GM18858 (cell line): Measurements from ENCODE around the gene SLC1A7.

Experiments used
- ATAC-seq: cut with Tn5 transposase; IDR thresholded peaks from one replicate; pipeline ENCODE4 v1.9.1; 2021; ENCODE audit not compliant: unreplicated experiment

Gene SLC1A7

DNA sequence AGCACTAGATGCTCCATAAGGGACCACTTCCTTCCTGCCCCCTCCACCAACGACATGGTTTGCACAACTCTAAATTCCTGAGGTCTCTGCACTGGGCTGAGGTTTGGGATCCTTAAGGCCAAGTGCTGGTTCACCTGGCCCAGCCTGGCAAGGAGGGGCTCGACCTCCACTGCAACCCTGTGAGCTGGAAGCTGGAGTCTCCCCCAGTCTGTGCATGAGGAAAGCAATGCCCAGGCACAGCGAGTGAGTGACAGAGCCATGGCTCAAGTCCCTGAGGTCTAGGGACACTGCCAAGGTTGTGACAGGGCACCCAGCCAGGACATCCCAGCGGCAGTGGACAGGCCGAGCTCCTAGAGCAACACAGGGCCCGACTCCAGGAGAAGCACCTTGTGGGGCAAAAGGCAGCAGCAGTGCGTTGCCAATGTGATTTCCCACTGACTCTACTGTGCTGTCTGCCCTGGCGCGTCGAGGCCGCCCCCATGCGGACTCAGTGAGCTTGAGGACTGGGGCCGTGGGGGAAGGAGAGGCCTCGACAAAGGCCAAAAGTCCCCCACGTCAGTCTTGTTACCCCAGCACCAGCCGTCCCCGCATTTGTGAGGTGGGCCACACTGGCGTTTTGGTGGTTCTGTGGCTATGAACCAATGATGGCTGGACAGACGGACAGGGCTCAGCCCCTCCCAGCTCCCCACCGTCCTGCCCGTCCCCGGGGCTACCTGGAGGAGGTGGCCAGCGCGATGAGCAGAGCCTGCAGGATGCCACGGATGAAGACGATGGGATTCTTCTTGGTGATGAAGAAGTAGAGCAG lies 50.4 kb downstream of the SLC1A7 start:
- ATAC-seq: no peak

DNA sequence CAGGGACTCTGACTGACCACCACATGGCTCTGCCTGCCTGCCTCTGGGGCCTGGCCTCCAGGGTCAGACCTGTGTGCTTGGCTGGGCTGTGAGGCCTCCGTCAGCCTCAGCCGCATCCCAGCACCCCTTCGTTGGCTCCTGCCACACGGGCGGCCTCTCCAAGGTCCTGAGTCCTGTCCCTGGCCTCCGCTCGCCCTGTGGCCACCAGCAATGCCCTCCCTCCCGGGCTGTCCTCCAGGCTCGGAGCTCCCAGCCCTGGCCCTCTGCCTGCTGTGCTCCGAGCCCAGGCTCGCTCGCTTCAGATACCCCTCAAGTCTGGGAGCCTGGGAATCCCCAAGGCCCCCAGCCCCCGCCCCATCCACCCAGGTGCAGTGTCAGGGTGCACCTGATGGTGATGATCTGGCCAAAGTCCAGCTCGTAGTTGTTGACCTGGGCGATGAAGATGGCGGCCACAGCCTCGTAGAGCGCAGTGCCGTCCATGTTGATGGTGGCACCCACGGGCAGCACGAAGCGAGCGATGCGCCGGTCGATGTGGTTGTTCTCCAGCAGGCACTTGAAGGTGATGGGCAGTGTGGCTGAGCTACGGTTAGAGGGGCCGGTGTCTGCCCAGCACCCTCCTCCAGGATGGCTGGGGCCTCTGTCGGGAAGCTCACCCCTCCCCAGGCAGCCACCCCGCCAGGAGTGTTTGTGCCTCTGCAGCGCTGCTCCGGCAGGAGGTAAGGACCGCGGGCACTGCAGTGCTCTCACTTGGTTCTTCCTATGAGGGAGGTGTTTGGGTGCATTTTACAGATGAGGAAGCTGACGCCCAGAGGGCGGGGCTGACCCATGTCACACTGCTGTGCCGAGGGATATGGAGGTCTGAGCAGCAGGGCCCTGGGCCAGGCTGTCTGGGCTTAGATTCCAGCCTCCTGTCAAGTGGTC lies 52.0 kb downstream of the SLC1A7 start:
- no peak for ATAC-seq

DNA sequence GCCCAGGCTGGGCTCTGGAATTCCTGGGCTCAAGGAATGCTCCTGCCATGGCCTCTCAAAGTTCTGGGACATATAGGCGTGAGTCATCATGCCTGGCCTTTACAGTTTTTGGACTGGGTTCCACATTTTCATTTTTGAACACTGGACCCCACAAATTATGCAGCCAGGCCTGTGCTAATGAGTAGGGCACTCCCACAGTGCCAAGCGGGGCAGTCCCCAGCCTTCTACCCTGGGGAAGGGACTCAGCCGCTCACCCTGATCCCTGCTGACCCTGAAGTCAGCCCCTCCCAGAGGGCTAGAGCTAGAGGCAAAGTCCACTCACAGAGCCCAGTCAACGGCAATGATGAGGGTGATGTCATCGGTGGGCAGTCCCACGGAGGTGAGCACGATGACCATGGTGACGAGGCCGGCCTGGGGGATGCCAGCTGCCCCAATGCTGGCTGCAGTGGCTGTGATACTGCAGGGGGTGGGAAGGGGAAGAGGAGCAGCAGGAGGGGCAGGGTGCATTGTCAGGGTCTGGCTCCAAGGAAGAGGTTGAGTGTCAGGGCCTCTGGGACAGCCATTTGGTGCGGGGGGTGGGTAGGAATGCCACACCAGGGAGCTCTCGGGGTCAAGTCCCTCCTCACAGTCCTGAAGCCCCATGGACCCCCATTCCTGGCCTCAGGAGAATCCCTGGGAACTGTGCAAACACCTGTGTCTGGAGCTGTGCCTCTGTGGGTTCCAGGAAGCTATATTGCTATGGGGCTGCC lies 52.8 kb downstream of the SLC1A7 start:
- no peak for ATAC-seq

DNA sequence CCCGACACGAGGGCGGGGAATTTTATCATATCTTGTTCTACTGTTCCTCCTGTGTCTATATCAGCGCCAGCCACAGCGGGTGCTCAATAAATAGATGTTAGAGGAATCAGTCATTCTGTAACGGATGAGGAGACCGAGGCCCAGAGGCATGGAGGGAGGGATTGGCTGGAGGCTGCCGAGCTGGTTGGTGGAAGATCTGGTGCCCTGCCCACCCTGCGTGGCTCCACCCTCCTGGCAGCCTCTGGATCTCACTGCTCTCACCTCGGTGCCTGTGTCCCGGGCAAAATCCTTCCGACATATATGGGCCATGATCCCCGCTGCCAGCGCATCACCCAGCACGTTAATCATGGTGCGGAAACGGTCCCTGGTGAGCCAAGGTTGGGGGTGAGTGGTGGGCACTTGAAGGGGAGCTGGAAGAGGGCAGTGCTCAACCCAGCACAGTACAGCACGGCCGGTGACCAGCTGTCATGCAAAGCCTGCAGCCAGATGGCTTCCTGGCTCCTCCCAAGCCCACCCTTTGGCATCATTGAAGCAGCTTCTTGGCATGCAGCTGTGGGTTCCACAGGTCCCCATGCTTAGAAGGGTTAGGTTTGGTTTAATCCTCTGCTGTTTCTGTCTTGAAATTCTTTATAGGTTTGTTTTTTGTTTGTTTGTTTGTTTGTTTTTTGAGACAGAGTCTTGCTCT lies 53.7 kb downstream of the SLC1A7 start:
- ATAC-seq: no peak

DNA sequence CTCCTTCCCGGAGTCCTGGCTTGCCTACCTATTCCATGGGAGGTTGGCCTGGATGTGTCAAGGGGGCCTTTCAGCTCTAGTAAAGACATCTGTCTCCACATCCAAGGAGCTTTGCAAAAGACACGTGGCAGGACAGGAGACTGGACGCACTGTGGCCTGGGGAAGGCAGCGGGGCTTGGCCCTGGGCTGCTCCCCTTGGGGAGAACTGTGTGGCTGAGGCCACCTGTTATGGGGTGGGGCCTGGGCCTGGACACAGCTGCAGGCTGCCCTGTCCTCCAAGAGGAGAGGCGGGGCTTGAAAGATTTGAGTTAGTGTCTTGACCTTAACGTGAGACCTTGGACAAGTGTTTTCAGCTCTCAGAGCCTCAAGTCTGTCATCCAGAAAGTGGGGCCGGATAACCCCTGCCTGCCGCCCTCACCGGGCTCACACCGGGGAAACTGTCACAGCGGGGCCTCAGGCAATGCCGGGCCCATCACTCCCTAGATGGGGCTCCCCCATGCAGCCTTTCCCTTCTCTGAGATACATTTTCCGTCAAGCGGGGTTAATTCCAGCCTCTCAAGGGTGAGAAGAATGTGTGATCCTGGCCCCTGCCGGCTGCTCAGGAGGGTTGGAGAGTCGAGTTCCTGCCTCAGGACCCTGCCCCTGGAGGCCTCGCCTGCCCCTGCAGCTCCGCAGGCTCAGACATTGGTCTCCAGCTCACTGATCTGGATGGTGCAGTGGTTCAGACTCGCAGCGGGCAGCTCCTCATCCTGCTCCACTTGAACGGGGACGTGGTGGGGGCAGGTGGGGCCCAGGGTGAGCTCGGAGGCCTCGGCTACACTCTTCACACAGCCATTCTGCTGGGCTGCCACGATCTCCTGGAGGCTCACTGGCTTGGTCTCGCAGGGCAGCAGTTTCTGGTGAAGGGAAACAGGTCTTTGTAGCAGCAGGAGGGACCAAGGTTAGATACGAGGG lies 54.8 kb downstream of the SLC1A7 start:
- ATAC-seq: no peak

DNA sequence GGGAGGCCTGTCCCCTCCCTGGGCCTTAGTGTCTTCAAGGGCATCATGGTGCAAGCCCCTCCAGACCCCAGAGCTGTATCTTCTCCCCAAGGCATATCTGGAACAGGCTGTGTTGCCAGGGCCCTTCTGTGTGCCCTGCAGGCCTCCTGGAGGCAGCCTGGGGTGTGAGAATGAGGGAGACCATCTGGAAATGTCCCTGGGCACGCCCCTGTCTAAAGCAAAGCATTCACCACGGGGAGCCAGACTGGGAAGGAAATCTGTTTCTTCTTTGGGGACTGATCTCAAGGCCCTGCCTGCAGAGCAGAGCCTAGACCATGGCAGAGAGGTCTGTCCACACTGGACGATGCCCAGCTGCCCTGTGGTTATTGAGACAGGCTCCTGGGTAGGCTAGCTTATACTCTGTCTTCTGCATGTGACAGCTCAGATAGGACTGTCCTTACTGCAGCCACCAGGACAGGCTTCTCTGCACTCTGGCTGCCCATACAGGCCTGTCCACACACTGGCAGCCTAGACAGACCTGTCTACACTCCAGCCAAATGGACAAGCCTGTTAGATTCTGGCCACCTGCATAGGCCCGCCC lies 55.9 kb downstream of the SLC1A7 start:
- no peak for ATAC-seq

DNA sequence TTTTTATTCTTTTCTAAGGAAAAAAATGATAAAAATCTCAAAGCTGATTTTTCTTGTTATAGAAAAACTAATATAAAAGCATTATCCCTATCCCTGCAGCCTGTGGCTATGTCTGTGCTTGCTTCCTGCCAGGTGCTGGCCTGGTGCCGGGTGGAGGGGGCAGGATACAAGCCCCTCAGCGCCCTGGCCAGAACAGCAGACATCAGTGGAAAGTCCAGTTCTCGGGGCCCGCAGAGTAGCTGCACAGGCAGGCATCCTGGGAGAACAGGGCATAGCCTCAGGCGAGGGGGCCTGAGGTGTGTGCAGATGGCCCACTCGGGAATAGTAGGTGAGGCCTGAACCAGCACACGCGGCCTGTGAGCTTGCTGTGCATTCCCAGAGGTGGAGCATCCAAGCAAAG lies 57.0 kb downstream of the SLC1A7 start:
- no peak for ATAC-seq

DNA sequence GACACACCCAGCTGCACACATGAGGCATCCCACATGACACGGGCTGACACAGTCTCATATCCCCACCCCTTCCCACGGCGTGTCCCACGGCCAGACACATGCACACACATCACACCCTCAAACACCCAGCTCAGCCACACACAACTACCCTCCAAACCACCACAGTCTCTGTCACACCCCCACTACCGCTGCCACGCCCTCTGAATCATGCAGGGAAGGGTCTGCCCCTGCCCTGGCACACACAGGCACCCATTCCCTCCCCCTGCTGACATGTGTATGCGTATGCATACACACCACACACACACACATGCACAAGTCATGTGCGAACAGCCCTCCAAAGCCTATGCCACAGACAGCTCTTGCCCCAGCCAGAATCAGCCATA lies 57.9 kb downstream of the SLC1A7 start:
- ATAC-seq: no peak

DNA sequence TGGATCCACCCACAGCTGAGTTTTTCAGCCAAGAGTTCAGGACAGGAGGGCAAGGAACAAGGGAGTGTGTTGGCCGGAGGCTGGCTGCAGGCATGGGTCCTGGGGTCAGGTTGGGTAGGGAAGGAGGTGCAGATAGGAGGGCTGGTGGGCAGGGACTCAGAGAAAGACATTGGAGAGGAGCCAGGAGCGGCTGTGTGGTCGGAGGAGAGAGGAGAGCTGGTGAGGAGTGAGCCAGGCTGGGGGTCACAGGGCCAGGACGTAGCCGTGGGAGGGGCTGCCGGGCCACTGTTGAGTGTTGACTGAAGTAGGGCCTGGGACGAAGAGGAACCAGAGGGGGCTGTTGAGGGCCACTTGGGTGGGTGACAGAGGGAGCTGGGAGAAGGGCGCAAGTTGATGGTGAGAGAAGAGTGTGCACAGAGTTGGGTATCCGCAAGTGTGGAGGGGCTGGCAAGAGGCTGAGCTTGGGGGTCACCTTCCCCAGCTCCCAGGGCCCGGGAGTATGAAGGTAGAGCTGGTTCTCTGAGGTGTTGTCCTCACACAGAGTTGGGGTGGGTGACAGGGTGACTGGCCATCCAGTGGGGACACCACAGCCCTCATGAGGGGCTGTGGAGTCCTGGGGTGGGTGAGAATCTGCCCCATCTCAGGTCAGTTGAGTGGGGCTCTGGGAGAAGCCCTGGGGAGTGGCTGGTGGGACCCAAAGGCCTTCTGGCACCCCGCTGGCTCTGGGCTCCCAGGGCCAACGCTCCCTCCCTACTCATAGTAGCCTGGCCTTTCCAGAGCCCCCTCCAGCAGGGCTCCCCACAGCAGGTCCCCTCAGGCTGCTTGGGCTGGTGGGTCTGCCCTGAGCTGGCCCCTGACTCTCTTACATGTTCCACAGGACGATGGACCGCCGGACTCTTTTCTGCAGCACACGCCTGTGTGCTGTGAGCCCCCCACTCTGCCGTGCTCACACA lies 58.5 kb downstream of the SLC1A7 start:
- no peak for ATAC-seq

DNA sequence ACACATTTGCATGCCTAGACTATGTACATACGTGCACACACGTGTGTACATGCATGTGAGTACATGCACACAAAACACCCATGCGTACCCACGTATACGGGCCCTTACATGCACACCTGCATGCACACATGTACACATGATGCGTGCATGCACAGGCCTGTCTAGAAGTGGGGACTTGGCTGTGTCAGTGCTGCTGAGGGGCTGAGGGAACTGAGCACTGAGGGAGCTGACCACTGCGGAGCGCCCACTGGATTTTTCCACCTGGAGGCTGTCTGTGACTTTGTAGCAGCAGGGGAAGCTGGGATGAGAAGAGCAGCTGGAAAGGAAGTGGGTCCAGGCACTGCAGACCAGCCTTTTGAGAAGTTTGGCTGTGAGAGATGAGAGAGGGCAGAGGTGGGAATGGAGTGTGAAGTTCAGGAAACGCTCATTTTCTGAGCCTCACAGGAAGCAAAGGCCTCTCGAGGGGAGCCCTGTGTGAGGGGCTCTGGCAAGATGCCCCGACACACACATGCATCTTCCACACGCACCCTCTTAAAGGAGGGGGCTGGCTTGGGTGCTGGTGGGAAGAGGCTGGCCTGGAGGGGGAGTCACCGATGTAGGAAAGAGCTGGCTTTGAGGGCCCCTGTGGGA lies 59.5 kb downstream of the SLC1A7 start:
- no peak for ATAC-seq

DNA sequence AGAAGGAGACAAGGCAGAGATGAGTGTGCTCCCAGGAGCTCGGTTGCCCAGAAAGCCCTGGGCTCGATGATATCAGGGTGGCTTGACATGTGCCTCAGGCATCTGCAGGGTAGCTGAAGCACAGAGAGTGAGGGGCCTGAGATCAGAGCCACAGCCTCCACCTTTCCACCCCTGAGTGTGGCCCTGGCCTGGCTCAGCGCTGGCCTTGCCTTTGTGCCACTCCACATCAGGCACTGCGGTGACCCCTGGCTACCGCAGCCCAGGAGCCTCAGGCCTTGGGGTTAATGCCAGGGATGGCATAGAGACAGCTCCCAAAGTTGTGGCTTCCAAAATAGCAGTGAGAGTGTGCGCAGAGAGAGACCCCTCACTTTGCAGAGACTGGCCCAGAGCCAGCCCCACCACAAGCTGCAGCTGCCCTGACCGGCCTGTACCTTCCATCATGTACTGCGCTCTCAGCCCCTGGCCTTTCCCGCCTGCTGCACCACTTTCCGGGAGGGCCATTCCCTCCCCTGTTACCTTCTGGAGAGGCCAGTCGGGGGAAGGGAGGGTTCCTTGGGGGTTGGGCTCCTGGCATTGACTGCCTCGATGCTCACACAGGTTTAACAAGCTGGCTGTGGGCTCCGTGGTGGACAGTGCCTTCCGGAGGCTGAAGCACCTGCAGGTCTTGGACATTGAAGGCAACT lies 60.9 kb downstream of the SLC1A7 start:
- ATAC-seq: no peak

DNA sequence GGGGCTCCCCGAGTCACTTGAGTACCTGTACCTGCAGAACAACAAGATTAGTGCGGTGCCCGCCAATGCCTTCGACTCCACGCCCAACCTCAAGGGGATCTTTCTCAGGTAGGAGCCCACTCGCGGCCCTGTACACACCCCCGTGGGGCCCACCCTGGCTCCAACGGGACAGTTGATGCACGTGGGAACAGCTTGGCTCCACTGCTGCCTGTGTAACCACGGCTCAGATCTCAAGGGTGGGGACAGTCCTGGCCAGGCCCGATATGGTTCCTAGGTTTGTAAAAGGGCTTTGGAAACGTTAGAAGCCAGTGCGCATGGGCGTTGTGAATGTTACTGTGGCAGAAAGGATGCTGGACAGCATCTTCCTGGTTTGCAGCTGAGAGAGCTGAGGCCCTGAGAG lies 61.7 kb downstream of the SLC1A7 start:
- no peak for ATAC-seq

DNA sequence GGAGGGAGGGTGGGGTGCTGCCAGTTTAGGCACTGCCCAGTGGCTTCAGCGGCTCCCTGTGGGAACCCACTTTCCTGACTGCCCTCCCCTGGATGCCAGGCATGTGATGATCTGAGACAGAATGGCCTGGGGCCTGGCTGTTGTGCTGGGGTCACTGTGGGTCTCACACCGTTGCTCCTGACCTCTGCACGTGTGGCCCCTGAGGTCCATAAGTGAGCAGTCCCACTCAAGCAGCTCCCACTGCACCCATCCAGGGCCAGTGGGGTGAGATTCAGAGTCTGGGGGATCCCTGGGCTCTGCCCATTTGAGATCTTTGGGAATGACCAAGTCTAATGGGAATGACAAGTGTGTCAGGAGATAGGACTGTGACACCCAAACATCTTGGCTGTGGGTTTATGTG lies 62.4 kb downstream of the SLC1A7 start:
- ATAC-seq: no peak

DNA sequence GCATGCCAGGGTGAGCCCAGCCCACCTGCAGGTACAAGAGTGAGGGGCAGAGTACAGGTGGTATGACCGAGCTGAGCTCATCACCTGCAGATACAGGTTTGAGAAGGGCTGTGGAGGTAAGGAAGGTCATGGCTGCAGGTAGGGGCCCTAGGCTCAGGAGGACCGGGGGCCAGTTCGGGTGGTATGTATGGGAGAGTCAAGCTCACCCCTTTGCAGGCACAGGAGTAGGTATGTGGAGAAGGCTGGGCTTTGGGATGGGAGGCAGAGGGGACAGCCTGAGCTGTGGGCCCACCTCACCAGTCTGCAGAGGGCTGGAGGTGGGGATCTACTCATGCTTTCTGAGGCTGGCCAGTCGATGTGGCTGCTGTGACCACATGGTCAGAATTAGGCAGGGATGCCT lies 63.2 kb downstream of the SLC1A7 start:
- no peak for ATAC-seq

DNA sequence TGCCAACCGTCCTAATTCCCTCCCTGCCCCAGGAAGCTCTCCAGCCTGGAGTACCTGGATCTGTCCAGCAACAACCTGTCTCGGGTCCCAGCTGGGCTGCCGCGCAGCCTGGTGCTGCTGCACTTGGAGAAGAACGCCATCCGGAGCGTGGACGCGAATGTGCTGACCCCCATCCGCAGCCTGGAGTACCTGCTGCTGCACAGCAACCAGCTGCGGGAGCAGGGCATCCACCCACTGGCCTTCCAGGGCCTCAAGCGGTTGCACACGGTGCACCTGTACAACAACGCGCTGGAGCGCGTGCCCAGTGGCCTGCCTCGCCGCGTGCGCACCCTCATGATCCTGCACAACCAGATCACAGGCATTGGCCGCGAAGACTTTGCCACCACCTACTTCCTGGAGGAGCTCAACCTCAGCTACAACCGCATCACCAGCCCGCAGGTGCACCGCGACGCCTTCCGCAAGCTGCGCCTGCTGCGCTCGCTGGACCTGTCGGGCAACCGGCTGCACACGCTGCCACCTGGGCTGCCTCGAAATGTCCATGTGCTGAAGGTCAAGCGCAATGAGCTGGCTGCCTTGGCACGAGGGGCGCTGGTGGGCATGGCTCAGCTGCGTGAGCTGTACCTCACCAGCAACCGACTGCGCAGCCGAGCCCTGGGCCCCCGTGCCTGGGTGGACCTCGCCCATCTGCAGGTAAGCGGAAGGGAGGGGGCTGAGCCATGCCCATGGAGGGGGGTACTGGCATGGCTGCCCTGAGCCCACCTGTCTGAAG lies 63.9 kb downstream of the SLC1A7 start:
- ATAC-seq: no peak

DNA sequence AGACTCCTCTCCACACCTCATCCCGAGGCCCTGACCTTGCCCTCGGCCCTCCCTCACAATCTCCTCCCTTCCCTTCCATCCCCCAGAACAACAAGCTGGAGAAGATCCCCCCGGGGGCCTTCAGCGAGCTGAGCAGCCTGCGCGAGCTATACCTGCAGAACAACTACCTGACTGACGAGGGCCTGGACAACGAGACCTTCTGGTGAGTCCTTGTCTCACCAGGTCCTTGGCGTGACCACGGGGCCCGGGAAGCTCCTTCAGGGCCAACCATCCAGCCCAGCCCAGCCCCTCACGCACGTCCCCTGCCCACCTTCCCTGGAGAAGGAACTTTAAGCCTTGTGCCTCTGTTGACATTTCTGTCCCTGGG lies 64.9 kb downstream of the SLC1A7 start:
- ATAC-seq: no peak
